HTR-8/SVneo (cell line): ENCODE measurements around the gene SYT1.
"Not testable (repeated sequence)": the region's sequence is repeated elsewhere in the genome, so short reads cannot be mapped to it uniquely, and the experiment has no call there.

Experiments used
- DNase-seq: peaks from one replicate; pipeline ENCODE4 v3.0.0; 2011; ENCODE audit warnings: low spot score, mixed read lengths; ENCODE audit not compliant: insufficient read length
- FAIRE-seq: peaks from 2 replicates; lab custom pipeline; 2011; peaks lifted over from hg19 to GRCh38; lab: Jason Lieb, UNC

Gene SYT1

GRCh38 chr12:78963439-78964227, 99.1 kb downstream of the SYT1 start:
- no peak for DNase-seq
- FAIRE-seq, result no peak

GRCh38 chr12:78964521-78964920, 99.9 kb downstream of the SYT1 start:
- DNase-seq, result no peak
- FAIRE-seq, result no peak

- FAIRE-seq (no peak), DNase-seq (no peak)
These were observed 101.5 kb downstream of the SYT1 start for GRCh38 chr12:78966062-78966461.

- DNase-seq, result no peak
- FAIRE-seq, result no peak
These were observed 102.4 kb downstream of the SYT1 start for GRCh38 chr12:78966926-78967325.

- no peak for DNase-seq
- no peak for FAIRE-seq
These were observed 103.7 kb downstream of the SYT1 start for GRCh38 chr12:78968226-78968625.

GRCh38 chr12:78970041-78970440, 105.5 kb downstream of the SYT1 start:
- FAIRE-seq (no peak), DNase-seq (no peak)

- DNase-seq, result no peak
- no peak for FAIRE-seq
These were observed 112.8 kb downstream of the SYT1 start for GRCh38 chr12:78977304-78977867.

GRCh38 chr12:78994168-78994791, 129.7 kb downstream of the SYT1 start:
- FAIRE-seq, result no peak

GRCh38 chr12:79000501-79000900, 135.9 kb downstream of the SYT1 start:
- no peak for FAIRE-seq
- no peak for DNase-seq

More at GRCh38 chr12:78994168-78994791, 129.7 kb downstream of the SYT1 start:
- DNase-seq, result no peak

- FAIRE-seq (no peak), DNase-seq (no peak)
These were observed 136.8 kb downstream of the SYT1 start for GRCh38 chr12:79001404-79001803.

- no peak for DNase-seq
- no peak for FAIRE-seq
These were observed 141.7 kb downstream of the SYT1 start for GRCh38 chr12:79006306-79006705.

- FAIRE-seq, result no peak
- DNase-seq, result no peak
These were observed 144.0 kb downstream of the SYT1 start for GRCh38 chr12:79008591-79008990.

GRCh38 chr12:79012636-79013035, 148.1 kb downstream of the SYT1 start:
- FAIRE-seq, result no peak
- DNase-seq, result no peak

GRCh38 chr12:79016181-79016580, 151.6 kb downstream of the SYT1 start:
- no peak for FAIRE-seq
- no peak for DNase-seq

GRCh38 chr12:79019672-79020071, 155.1 kb downstream of the SYT1 start:
- FAIRE-seq (no peak), DNase-seq (no peak)

GRCh38 chr12:79020106-79020505, 155.5 kb downstream of the SYT1 start:
- DNase-seq, result no peak
- FAIRE-seq, result no peak

- FAIRE-seq (no peak), DNase-seq (no peak)
These were observed 156.4 kb downstream of the SYT1 start for GRCh38 chr12:79021021-79021420.

GRCh38 chr12:79023261-79023660, 158.7 kb downstream of the SYT1 start:
- FAIRE-seq, result no peak
- no peak for DNase-seq

- FAIRE-seq, result no peak
- DNase-seq, result no peak
These were observed 159.2 kb downstream of the SYT1 start for GRCh38 chr12:79023784-79024183.

- DNase-seq (no peak), FAIRE-seq (no peak)
These were observed 169.2 kb downstream of the SYT1 start for GRCh38 chr12:79033788-79034187.

- not testable (repeated sequence) for DNase-seq, FAIRE-seq
These were observed 180.2 kb downstream of the SYT1 start for GRCh38 chr12:79044748-79045147.
